Activated CD4-positive, alpha-beta T cell treated with anti-CD3 and anti-CD28 coated beads for 36 hours (primary cell): Measurements from ENCODE around the gene FEM1A. TPM values are rescaled to one million over a fixed set of nuclear protein-coding genes. Genes with fewer than 3 reads are reported as not detected.

Experiments
- ATAC-seq: fragments of 200-7000 bp; cut with Tn5 transposase; one replicate; pipeline ENCODE4 v1.10.0; 2021; ENCODE audit warnings: mild to moderate bottlenecking, moderate library complexity
- CTCF ChIA-PET: fragments of 350-600 bp; sonication (Branson Sonifier 250); formaldehyde crosslinking; loops from one replicate; lab custom pipeline; 2021; ENCODE audit warnings: antibody characterized with exemption; lab: Charles Lee
- POLR2A ChIA-PET: fragments of 350-600 bp; sonication (Branson Sonifier 250); formaldehyde crosslinking; loops from one replicate; lab custom pipeline; 2021; ENCODE audit warnings: antibody characterized with exemption, inconsistent platforms; lab: Charles Lee
- DNase-seq: peaks from one replicate; pipeline ENCODE4 v3.0.0-alpha.2; 2020
- H3K27ac Mint-ChIP-seq: one replicate; pipeline ENCODE4 v1.8.0; 2021; ENCODE audit warnings: mixed read lengths
- H3K27me3 Mint-ChIP-seq: one replicate; pipeline ENCODE4 v1.8.0; 2021; ENCODE audit warnings: mixed read lengths
- H3K36me3 Mint-ChIP-seq: one replicate; pipeline ENCODE4 v1.8.0; 2021; ENCODE audit warnings: low read depth, mixed read lengths
- H3K4me1 Mint-ChIP-seq: one replicate; pipeline ENCODE4 v1.8.0; 2021; ENCODE audit warnings: mixed read lengths
- H3K4me3 Mint-ChIP-seq: one replicate; pipeline ENCODE4 v1.8.0; 2021; ENCODE audit warnings: mild to moderate bottlenecking, moderate library complexity, mixed read lengths
- H3K9me3 Mint-ChIP-seq: one replicate; pipeline ENCODE4 v1.8.0; 2021; ENCODE audit warnings: low read depth, mixed read lengths
- intact Hi-C, 2 experiments: fragments of 100-400 bp; cut with DNase I in 1 of 2; cut with micrococcal nuclease in 1 of 2; formaldehyde crosslinking; loops; one replicate each; pipeline versions ENCODE4 v1.14.2 to v1.15.1; 2022 to 2024; cut with DNase I, micrococcal nuclease
- total RNA-seq, 2 experiments: library from RNA; stranded (reverse); gene quantifications; one replicate each; pipeline ENCODE4 v1.2.3, GENCODE V29; 2021

The FEM1A gene
- total RNA-seq, 2 experiments from 2014 or later, result 9.2 to 10.6 TPM

DNA sequence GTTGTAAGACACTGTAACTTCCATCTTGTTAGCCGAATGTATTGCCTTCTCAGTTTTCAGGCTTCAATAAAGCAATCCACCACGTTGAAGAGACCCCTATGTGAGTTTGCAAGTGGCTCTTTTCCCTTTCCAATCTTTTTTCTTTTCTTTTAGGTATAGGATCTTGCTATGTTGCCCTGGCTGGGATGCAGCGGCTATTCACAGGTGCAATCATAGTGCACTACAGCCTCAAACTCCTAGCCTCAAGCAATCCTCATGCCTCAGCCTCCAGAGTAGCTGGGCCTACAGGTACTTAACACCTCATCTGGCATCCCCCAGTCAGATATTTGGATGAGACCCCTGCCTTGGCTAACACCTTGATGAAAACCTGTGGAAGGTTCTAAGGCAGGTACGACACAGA lies 33.5 kb upstream of the FEM1A start:
- H3K27ac Mint-ChIP-seq, result no peak overlapping the region
- intact Hi-C loops, result no loop called here
- POLR2A ChIA-PET, result no interaction called here
- ATAC-seq (no peak), DNase-seq (no peak)
- H3K4me3 Mint-ChIP-seq, result no peak overlapping the region
- CTCF ChIA-PET, result no interaction called here
- no peaks in the 10 kb centered on the region for H3K36me3 Mint-ChIP-seq
- H3K27me3 Mint-ChIP-seq, result peaks cover 32% of the 10 kb centered on the region
- no peaks in the 10 kb centered on the region for H3K9me3 Mint-ChIP-seq
- H3K4me1 Mint-ChIP-seq, result peaks cover 5% of the 10 kb centered on the region

DNA sequence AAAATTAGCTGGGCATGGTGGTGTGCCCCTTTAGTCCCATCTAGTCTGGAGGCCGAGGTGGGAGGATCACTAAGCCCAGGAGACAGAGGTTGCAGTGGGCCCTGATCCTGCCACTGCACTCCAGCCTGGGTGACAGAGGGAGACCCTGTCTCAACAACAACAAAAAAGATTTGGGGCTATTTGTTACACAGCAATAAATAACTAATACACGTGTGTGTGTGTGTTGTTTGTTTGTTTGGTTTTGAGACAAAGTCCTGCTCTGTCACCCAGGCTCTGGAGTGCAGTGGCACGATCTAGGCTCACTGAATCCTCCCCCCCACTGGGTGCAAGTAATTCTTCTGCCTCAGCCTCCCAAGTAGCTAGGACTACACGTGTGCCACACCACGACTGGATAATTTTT lies 32.9 kb upstream of the FEM1A start:
- H3K4me3 Mint-ChIP-seq, result no peak overlapping the region
- ChIA-PET POLR2A (no interaction called here), CTCF (no interaction called here)
- ATAC-seq (no peak), DNase-seq (no peak)
- peaks cover 5% of the 10 kb centered on the region for H3K4me1 Mint-ChIP-seq
- H3K27ac Mint-ChIP-seq, result no peak overlapping the region
- no peaks in the 10 kb centered on the region for H3K36me3 Mint-ChIP-seq
- intact Hi-C loops, result loop anchor here in 1 of 2 experiments (1.0 kb wide), 1 partner anchor 11 kb away; no protein-coding TSS in a partner anchor
- H3K9me3 Mint-ChIP-seq, result no peaks in the 10 kb centered on the region
- H3K27me3 Mint-ChIP-seq, result peaks cover 33% of the 10 kb centered on the region

DNA sequence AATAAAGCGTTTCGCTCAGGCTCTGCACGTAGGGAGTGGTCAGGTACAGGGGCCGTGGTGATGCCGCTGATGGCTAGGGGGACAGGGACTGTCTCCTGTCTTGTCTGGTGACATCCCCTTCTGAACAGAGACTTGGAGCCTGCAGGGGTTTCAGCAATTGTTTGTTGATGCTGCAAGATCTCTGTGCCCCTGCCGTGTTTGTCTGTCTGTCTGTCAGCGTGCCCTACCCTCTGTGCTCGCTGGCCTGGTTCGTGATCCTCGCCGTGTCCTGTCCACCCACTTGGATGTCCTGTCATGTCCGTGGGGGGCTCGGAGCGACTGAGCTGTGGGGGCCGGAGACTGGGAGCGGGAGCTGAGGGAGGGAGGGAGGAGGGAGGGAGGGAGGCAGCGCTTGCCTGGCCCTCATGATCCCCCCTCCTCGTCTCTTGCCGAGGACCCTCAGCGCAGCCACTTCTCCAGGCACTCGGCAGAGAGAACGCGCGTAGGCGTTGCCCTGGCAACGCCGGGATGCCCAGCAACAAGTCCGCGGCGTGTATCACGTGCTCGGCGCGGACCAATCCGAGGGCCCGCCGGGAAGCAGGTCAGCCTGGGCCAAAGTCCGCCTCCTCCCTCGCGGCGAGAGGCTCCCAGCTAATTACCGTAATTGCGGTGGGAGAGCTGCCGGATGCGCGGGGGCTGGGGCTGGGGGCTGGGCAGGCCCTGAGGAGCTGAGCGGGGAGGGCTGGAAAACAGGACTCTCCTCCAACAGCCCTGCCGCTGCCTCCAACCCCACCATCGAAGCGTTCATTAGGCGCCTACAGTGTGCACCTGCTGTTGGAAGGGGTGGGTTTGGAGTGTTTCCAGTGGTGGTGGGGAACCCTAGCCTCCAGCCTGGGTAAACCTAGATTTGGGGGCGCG lies 31.9 kb upstream of the FEM1A start:
- H3K36me3 Mint-ChIP-seq, result no peaks in the 10 kb centered on the region
- H3K27ac Mint-ChIP-seq, result no peak overlapping the region
- H3K9me3 Mint-ChIP-seq, result no peaks in the 10 kb centered on the region
- DNase-seq, result peak; percentile 82
- intact Hi-C loops, result loop anchor here in 1 of 2 experiments (1.0 kb wide), 1 partner anchor 10 kb away; no protein-coding TSS in a partner anchor
- H3K4me3 Mint-ChIP-seq, result peak overlapping the region; percentile 26
- CTCF ChIA-PET, result no interaction called here
- peak; percentile 91 for ATAC-seq
- H3K27me3 Mint-ChIP-seq, result peaks cover 33% of the 10 kb centered on the region
- H3K4me1 Mint-ChIP-seq, result peaks cover 5% of the 10 kb centered on the region
- POLR2A ChIA-PET, result no interaction called here

- POLR2A ChIA-PET, result no interaction called here
- intact Hi-C loops, result no loop called here
- Mint-ChIP-seq H3K9me3 (no peaks in the 10 kb centered on the region), H3K27me3 (peaks cover 33% of the 10 kb centered on the region), H3K36me3 (no peaks in the 10 kb centered on the region), H3K27ac (no peak overlapping the region), H3K4me1 (peaks cover 5% of the 10 kb centered on the region), H3K4me3 (peak overlapping the region; percentile 31)
- CTCF ChIA-PET, result interaction anchor here (0.9 kb wide), 1 partner anchor 49 kb away, joined by 4 read pairs; no protein-coding TSS in a partner anchor
- DNase-seq (no peak), ATAC-seq (no peak)
Measured at GRCh38 chr19:4760285-4760650, 31.3 kb upstream of the FEM1A start.

DNA sequence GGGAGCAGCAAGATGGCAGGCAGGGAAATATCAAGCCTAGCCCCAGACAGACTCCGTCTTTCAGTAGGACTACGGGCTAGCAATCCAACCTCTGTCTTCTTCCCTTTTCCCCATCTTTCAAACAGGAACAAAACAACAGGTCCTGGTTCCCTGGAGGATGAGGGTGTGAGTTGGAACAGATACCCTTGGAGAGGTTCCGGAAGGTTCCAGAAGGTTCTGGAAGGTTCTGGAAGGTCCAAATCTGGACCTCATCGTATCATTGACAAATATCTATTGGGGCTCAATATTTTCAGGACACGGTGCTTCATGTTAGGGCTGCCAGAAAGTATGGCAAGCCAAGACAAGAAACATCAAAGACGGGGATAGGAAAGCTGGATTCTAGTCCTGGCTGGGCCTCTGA lies 28.5 kb upstream of the FEM1A start:
- H3K36me3 Mint-ChIP-seq, result no peaks in the 10 kb centered on the region
- no peaks in the 10 kb centered on the region for H3K9me3 Mint-ChIP-seq
- H3K27me3 Mint-ChIP-seq, result peaks cover 31% of the 10 kb centered on the region
- POLR2A ChIA-PET, result no interaction called here
- ATAC-seq (no peak), DNase-seq (no peak)
- CTCF ChIA-PET, result interaction anchor here (1.3 kb wide), 1 partner anchor 28 kb away, joined by 3 read pairs; the partner anchor contains the start of gene FEM1A
- peaks cover 5% of the 10 kb centered on the region for H3K4me1 Mint-ChIP-seq
- intact Hi-C loops, result no loop called here
- no peak overlapping the region for H3K27ac Mint-ChIP-seq
- no peak overlapping the region for H3K4me3 Mint-ChIP-seq

DNA sequence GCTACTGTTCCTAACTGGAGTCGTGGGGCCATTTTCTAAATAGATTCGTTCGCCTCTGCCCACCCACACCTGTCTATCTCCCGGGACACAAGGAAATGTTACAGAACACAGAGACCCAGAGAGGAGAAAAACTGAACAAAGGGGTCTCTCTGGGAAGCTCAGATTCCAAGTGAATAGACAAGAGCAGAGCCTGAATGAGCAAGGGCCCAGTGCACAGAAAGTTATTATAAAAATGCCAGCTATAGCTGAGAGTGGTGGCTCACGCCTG lies 27.2 kb upstream of the FEM1A start:
- intact Hi-C loops, result no loop called here
- ChIA-PET CTCF (interaction anchor here (0.6 kb wide), 1 partner anchor 16 kb away, joined by 3 read pairs; no protein-coding TSS in a partner anchor), POLR2A (no interaction called here)
- no peak overlapping the region for H3K4me3 Mint-ChIP-seq
- H3K27ac Mint-ChIP-seq, result no peak overlapping the region
- no peaks in the 10 kb centered on the region for H3K36me3 Mint-ChIP-seq
- H3K9me3 Mint-ChIP-seq, result no peaks in the 10 kb centered on the region
- peaks cover 5% of the 10 kb centered on the region for H3K4me1 Mint-ChIP-seq
- H3K27me3 Mint-ChIP-seq, result peaks cover 28% of the 10 kb centered on the region
- ATAC-seq (no peak), DNase-seq (no peak)

DNA sequence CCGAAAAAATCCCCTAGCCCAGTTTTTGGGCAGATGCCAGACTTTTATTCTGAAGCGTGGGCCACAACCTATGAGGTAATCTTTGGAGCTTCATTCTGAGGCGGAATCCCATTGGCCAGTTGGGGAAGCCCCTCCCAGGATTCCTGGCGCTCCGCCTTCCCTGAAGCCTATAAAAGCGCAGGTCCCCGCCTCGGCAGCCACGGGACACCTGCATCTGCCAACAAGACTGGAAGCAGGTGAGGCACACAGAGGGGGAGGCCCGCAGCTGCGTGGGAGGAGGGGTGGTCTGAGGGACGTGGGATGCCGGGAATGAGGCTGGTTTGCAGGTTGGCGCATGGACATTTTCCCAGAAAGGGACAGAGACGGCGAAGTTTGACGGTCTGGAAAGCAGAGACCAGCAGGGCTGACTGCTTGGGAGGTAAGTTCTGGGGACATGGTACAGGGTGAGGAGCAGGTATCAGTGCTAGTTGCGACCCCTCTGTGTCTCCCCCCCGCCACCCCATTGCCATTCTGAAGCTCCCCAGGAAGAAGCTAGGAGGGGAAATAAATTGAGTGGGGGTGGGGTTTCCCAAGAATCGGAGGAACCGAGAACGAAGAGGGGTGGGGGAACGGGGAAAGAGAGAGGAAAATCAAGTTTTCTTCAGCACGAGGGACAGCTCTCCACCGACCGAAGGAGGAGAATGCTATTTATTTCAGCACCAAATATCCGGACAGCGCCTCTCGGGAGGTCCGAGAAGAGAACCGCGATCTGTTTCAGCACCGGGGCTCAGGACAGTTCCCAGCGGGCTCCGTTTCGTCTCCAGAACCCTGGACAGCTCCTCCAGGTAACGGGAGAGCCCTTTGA lies 22.4 kb upstream of the FEM1A start:
- H3K36me3 Mint-ChIP-seq, result no peaks in the 10 kb centered on the region
- peaks cover 11% of the 10 kb centered on the region for H3K27me3 Mint-ChIP-seq
- no peaks in the 10 kb centered on the region for H3K4me1 Mint-ChIP-seq
- DNase-seq, result peak; percentile 92
- ChIA-PET CTCF (interaction anchor here (0.5 to 2.2 kb wide), 6 partner anchors 19 to 1819 kb away, joined by 3 to 18 read pairs (median 3); partner anchors contain the start of gene FEM1A), POLR2A (interaction anchor here (1.0 kb wide), 1 partner anchor 22 kb away, joined by 5 read pairs; the partner anchor contains the start of gene FEM1A)
- peak; percentile 85 for ATAC-seq
- H3K9me3 Mint-ChIP-seq, result no peaks in the 10 kb centered on the region
- intact Hi-C loops, result loop anchor here in 1 of 2 experiments (1.0 kb wide), 2 partner anchors 10 to 22 kb away; partner anchors contain the start of gene FEM1A
- H3K27ac Mint-ChIP-seq, result no peak overlapping the region
- H3K4me3 Mint-ChIP-seq, result no peak overlapping the region

GRCh38 chr19:4772566-4772965 lies 19.0 kb upstream of the FEM1A start:
- intact Hi-C loops, result no loop called here
- no peak for DNase-seq
- no peaks in the 10 kb centered on the region for H3K4me1 Mint-ChIP-seq
- no peak overlapping the region for H3K4me3 Mint-ChIP-seq
- ChIA-PET POLR2A (no interaction called here), CTCF (no interaction called here)
- ATAC-seq, result no peak
- H3K9me3 Mint-ChIP-seq, result peaks cover 1% of the 10 kb centered on the region
- H3K27me3 Mint-ChIP-seq, result peaks cover 12% of the 10 kb centered on the region
- no peaks in the 10 kb centered on the region for H3K36me3 Mint-ChIP-seq
- H3K27ac Mint-ChIP-seq, result no peak overlapping the region

- H3K4me1 Mint-ChIP-seq, result no peaks in the 10 kb centered on the region
Measured at GRCh38 chr19:4773047-4773640, 18.4 kb upstream of the FEM1A start.

DNA sequence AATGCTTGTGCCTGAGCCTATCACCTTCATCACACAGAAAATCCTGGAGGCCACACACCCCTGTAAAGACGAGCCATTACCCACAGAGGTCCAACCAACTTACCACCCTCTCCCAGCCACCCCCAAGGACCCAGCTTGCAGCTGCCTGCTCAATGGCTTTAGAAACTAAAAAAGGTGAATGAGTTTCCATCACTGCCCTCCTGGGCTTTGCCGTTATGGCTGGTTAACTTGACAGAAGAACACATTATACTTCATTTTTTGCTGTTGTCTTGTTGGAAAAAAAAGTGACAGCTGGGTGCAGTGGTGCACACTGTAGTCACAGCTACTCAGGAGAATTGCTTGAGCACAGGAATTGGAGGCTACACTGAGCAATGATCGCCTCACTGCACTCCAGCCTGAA lies 17.4 kb upstream of the FEM1A start:
- POLR2A ChIA-PET, result no interaction called here
- CTCF ChIA-PET, result no interaction called here
- intact Hi-C loops, result no loop called here
- H3K36me3 Mint-ChIP-seq, result no peaks in the 10 kb centered on the region
- no peak overlapping the region for H3K27ac Mint-ChIP-seq
- peaks cover 1% of the 10 kb centered on the region for H3K9me3 Mint-ChIP-seq
- ATAC-seq, result no peak
- peaks cover 13% of the 10 kb centered on the region for H3K27me3 Mint-ChIP-seq
- no peak for DNase-seq
- H3K4me3 Mint-ChIP-seq, result no peak overlapping the region
- H3K4me1 Mint-ChIP-seq, result no peaks in the 10 kb centered on the region

More at GRCh38 chr19:4773047-4773640, 18.4 kb upstream of the FEM1A start:
- H3K27ac Mint-ChIP-seq, result no peak overlapping the region
- DNase-seq, result no peak
- peaks cover 1% of the 10 kb centered on the region for H3K9me3 Mint-ChIP-seq
- no peak for ATAC-seq
- H3K4me3 Mint-ChIP-seq, result no peak overlapping the region
- H3K27me3 Mint-ChIP-seq, result peaks cover 12% of the 10 kb centered on the region
- H3K36me3 Mint-ChIP-seq, result no peaks in the 10 kb centered on the region
- ChIA-PET POLR2A (no interaction called here), CTCF (no interaction called here)
- intact Hi-C loops, result no loop called here

DNA sequence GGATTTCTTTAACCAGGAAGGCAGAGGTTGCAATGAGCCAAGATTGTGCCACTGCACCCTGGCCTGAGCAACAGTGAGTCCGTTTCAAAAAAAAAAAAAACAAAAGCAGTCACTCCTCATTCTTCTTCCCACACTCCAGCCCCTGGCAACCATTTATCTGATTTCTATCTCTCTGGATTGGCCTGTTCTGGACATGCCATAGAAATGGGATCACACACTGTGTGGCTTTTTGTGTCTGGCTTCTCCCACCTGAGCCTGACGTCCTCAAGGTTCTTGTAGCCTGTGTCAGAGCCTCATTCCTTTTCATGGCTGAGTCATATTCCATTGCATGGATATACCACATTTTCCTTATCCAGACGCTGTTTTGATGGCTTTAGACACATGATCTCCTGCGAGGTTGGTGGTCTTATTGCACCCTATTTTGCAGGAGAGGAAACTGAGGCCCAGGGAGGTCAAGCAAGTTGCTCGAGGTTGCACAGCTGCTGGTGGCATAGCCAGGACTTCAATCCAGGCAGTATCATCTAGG lies 15.8 kb upstream of the FEM1A start:
- Mint-ChIP-seq H3K27ac (no peak overlapping the region), H3K9me3 (peaks cover 1% of the 10 kb centered on the region), H3K4me1 (no peaks in the 10 kb centered on the region), H3K36me3 (no peaks in the 10 kb centered on the region), H3K4me3 (no peak overlapping the region), H3K27me3 (peaks cover 13% of the 10 kb centered on the region)
- ATAC-seq, result no peak
- ChIA-PET CTCF (interaction anchor here (0.9 kb wide), 1 partner anchor 25 kb away, joined by 3 read pairs; no protein-coding TSS in a partner anchor), POLR2A (no interaction called here)
- no peak for DNase-seq
- intact Hi-C loops, result no loop called here
